HL-60 (cell line): ENCODE results near the gene ZP2.

Experiments used
- CTCF ChIP-seq: IDR thresholded peaks from one replicate; pipeline ENCODE4 v1.5.1; 2011; ENCODE audit warnings: low read length, control low read depth, inconsistent platforms; ENCODE audit not compliant: insufficient read depth
- GABPA ChIP-seq: IDR thresholded peaks from 2 replicates; pipeline ENCODE4 v1.6.1; 2012; ENCODE audit warnings: low read depth
- POLR2AphosphoS5 ChIP-seq: IDR thresholded peaks from 2 replicates; pipeline ENCODE4 v1.6.1; 2012; ENCODE audit warnings: low read depth
- REST ChIP-seq: IDR thresholded peaks from 2 replicates; pipeline ENCODE4 v1.6.1; 2012; ENCODE audit warnings: low read depth; ENCODE audit not compliant: insufficient replicate concordance

- no peak for TF ChIP-seq CTCF
- peak; percentile 54; the same call in 1 of the 2 replicates for TF ChIP-seq POLR2AphosphoS5
- TF ChIP-seq REST, result no peak
- no peak for TF ChIP-seq GABPA
Measured at GRCh38 chr16:21158208-21159110, 52.9 kb downstream of the ZP2 start, which contains the start of gene LDAF1.
